Activated CD4-positive, CD25-positive, alpha-beta regulatory T cell treated with anti-CD3 and anti-CD28 coated beads, Interleukin-2, amount 50 U/mL, for 72 hours (primary cell): Measurements from ENCODE around the gene GPR171.
"Not testable (repeated sequence)": the region's sequence is repeated elsewhere in the genome, so short reads cannot be mapped to it uniquely, and the experiment has no call there.

Experiments used
- DNase-seq: peaks from one replicate; pipeline ENCODE4 v3.0.0; 2021

The GPR171 gene

GRCh38 chr3:151203051-151203420 is at the start of gene GPR171:
Gene GPR171 (minus strand): TSS chr3:151203216. CDS start chr3:151199386, 3,830 bp downstream.
- no peak for DNase-seq

DNA sequence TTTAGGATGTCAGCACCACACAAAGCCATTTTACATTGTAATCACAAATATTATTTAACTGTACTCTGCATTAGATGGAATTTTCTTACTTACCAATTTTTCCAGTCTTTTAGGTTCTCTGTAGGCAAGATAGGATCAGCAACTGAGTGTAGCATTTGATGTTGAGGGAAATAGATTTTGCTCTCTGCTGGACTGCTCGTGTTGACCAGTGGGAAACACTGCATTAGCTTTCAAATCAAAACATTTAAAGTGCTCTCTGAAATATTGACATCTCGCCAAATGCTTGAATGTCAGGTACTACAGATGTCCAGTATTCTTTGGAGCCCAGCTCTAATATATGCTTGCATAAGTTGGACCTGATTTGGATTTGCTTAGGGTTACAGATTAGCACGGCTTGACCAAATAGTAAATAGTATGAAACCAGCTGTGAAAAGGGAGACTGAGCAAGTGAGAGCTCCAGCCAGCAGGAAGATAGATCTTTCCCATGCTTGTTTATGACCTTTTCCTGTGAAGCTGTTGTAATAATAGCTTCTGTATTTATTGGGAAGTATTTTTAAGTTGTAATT is 45.8 kb upstream of the GPR171 start:
- no peak for DNase-seq

GRCh38 chr3:151242006-151242405 is 39.0 kb upstream of the GPR171 start:
- DNase-seq, result not testable (repeated sequence)

DNA sequence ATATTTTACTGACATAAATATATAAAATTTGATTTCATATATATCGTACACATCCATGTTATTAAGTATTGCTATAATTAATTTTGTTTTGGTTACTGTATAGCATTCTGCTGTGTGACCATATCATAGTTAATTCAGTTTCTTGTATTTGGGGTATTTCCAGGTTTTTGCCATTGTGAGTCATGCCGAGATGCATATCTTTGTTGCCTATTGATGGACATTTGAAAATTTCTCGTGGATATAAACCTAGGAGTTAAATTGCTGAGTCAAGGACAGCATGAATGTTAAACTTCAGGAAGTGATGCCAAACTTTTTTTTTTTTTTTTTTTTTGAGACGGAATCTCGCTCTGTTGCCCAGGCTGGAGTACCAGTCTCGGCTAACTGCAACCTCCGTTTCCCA is 33.7 kb upstream of the GPR171 start:
- DNase-seq, result no peak

DNA sequence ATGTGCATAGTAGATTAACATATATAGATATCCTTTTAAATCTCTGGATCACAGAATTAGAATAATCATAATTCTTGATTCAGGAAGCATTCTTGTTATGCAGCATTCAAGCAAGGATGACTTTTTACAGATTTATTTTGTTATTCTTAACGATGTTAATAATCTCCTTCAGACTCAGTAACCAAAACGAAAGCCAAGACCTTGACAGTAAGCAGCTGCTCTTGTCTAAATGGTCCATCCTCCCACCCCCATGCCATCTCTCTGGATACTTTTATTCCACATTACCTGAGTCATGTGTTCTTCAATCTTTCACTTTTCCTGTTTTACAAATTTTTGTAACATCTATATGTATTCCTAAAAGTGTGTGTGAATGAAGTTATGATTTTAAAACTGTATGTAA is 33.3 kb upstream of the GPR171 start:
- DNase-seq, result no peak

DNA sequence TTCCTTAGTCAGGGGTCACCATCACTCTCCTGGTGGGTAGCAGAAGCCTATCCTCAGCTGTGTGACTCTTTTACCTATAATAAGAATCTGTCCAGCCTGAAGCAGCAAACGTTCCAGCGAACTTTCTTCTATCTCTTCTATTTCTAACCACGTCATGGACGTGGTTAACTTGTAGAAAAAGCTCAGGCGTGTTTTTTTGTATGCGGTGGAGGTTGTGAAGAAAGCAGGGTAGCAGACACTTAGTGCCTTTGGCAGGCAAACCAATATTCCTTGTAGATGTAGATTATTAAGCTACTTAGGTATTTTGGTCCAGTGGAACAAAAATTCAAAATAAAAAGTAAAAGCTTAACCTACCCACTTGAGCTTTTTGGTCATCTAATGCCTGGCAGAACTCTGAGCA is 31.8 kb upstream of the GPR171 start:
- DNase-seq, result no peak

GRCh38 chr3:151232991-151233390 is 30.0 kb upstream of the GPR171 start:
- DNase-seq, result no peak

GRCh38 chr3:151232403-151232802 is 29.4 kb upstream of the GPR171 start:
- DNase-seq, result not testable (repeated sequence)

GRCh38 chr3:151230646-151231045 is 27.6 kb upstream of the GPR171 start:
- DNase-seq, result no peak

DNA sequence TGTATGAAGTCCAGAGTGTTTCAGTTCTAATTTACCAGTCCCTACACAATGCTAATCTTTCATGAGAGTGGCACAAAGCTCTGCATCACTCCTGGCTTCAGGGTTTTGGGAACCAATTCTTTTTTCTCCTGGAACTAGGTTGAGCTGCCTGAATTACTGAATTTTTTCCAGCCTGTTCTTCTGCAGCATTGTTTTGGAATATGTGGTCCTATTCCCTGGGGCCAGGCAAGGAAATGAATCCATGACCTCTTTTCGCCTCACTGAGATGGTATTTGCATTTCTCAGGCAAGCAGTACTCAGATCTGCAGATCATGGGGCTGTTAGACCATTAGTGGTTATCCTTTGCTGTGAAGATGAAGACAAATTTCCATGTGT is 25.6 kb upstream of the GPR171 start:
- no peak for DNase-seq

DNA sequence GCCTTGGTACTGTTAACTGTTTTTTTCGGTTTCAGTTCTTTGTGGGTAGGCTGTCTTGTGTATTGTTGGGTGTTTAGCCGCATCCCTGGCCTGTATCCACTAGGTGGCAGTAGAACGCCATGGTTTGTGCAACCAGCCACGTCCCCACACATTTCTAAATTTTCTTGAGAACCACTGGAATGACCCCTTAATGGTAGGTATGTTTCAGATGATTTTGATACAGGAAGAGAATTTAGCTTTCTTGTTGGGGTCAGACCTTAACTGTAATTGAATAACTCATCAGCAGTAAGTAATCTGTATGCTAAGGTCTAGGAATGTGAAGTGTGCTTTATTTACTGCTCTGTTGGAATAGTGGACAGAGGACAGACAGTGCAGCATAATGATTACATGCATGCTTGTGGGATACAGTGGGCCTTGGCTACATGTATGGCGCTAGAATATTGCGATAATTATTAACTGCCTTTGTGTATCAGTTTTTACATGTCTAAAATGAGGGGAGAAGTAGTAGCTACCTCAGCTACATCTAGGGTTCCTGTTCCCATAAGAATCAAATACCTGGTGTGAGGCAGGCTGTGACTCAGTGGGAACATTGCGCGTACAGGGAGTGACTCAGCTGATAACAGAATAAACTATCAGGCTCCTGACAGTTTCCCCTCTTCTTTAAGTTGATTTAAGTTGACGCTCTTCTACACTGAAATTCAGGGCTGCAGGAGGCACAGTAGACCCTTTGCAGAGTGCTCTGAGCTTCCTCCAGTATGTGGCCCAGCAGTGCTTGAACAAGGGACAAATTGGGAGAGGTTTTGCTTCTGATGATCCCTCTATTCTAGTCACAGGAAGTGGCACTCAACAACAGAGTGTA is 25.0 kb upstream of the GPR171 start:
- DNase-seq, result peak; percentile 71

DNA sequence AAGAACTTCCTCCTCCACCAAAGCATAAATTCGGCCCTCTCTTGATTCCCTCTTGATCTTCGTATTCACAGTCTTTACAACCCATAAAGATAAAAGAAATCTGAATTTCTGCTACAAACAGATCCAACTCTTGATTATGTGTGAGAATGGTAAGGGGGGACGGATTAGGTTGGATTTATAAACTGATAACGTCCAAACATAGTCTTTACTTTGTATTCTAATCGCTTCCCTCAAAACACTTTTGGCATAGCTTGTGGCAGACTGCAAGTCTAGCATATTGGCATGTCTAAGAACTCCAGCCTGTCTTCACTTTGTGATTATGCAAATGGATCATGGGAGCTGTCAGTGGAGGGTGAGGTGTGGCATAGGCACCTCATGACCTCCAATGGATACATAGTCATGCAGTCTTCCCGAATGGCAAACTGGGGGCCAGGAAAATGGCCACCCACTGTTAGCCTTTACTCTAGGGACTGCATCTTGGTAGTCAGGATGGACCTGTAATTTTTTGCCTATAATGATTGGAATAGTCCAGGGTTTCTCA is 24.3 kb upstream of the GPR171 start:
- DNase-seq, result no peak

GRCh38 chr3:151226825-151227224 is 23.8 kb upstream of the GPR171 start:
- no peak for DNase-seq

- DNase-seq, result no peak
Measured at GRCh38 chr3:151226088-151226563, 23.1 kb upstream of the GPR171 start.

DNA sequence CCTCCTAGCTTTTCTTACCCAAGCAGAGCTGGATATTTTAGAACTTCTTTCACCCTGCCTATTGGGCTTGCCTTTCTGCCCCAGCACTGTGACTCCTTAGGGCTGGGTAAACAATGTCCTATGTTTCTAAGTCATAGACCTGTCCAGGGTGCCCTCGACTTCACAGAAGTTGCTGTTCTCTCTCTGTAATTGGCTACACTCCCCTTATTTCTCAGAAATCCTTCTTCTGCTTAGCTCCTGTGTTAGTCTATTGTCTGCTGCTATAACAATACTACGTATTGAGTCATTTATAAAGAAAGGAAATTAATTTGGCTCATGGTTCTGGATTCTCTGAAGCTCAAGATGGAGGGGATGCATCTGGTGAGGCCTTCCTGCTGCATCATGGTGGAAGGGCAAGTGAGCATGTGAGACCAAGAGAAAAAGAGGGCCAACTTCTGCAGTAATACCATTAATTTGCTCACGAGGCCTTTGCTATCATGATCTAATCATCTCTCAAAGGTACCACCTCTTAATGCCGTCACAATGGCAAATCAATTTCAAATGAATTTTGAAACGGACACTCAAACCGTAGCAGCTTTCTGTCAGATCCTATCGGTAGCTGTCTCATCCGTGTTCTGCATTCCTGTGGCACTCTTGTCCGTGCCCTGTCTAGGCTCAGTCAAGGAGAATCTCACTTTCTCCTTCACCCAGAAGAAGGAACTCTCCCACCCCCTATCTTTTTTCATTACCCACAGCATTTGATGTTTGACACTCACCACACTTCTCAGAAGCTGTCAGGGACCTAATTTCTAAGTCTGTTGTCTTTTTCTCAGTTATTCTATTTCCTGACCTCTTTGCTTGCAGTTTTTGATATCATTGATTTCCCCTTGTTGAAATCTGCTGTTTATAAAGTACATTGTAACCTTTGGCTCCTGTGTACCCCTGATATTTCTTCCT is 22.3 kb upstream of the GPR171 start:
- DNase-seq, result no peak

DNA sequence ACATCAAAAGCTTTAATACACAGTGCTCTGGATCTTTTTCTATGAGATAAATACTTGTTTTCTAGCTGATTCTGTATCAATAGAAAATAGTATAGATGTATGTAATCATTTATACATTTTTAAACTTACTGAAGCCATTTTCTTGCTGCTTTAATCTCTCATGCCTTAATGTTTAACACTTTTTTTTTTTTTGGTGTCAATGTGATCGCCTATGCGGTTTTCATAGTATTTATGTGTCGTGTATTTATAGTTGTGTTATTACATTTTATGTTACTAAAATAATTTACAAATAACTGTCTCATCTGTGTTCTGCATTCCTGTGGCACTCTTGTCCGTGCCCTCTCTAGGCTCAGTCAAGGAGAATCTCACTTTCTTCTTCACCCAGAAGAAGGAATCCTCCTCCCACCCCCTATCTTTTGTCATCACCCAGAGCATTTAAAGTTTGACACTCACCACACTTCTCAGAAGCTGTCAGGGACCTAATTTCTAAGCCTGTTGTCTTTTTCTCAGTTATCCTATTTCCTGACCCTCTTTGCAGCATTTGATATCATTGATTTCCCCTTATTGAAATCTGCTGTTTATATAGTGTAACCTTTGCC is 21.4 kb upstream of the GPR171 start:
- no peak for DNase-seq

- no peak for DNase-seq
Measured at GRCh38 chr3:151219056-151219455, 16.0 kb upstream of the GPR171 start.

- DNase-seq, result no peak
Measured at GRCh38 chr3:151218136-151218535, 15.1 kb upstream of the GPR171 start.

DNA sequence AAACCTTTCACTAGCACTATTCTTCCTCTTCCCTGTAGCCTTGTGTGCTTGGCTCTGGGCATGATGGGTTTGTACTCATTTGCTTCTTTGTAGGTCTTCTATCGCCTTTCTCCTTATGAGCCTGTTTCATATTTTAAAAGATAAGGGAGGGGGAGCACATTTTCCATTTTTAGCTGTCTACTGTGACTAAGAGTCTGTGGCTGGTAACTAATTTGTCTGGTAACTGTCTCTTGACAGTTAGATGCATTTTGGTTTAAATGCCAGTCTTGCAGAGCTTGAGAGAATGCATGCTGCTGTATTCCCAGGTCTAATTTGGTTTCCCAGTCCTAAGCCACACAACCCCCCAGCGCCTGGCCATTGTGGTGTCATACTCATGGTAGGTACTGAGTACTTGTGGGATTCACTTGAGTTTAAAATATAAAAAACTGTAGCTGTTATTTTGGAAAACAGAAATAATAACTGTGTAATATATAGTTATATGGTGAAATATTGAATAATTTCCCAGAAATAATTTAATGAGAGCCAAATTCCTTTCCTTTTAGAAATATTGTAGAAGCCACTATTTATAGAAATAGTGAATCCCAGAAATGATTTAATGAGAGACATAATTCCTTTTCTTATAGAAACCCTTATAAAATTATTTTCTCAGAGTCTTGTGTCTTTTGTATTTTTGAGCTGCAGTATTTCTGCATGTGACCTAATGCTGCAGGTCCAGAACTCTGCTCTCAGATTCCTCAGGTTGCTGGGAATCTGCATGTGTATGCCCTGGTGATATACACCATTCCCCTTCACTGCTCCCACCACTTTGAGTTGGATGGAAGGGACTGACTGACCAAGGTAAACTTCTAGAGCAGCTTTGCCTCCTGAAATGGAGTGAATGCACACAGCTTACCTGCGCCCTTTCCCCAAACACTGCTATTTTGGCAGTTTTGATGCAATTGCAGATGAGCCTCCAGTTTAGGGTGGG is 13.9 kb upstream of the GPR171 start:
- no peak for DNase-seq

- no peak for DNase-seq
Measured at GRCh38 chr3:151214459-151214858, 11.4 kb upstream of the GPR171 start.

DNA sequence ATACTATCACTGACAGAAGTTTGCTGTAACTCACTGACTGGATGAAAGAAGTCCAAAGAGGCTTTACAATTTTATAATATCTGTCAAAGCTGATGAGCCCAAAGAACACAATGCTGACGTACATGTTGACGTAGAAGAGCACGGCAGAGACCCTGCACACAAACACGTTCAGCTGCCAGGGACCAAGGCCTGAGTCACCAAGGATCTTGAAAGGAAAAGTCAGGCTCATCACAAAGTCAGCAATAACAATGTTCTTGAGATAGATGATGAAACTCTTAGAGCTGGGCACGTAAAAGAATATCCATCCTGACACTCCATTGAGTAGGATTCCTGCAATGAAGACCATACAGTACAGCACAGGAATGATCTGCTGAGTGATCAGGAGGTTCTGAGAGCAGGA is 10.9 kb upstream of the GPR171 start:
- DNase-seq, result no peak

- DNase-seq, result no peak
Measured at GRCh38 chr3:151213151-151213550, 10.1 kb upstream of the GPR171 start.
